ENCODE data around the gene SMAD5. TPM values are rescaled to one million over a fixed set of nuclear protein-coding genes. Genes with fewer than 3 reads are reported as not detected.

The SMAD5 gene
- polyA plus RNA-seq, 2 donors = 5.0 to 6.9 TPM

GRCh38 chr5:136191304-136192014 lies 58.8 kb downstream of the SMAD5 start:
- Histone ChIP-seq H3K27ac (ENCODE audit: low read depth in 2 of 2, low read length in 1 of 2) (no peak overlapping the region), H3K4me1 (ENCODE audit: control insufficient read depth in 2 of 2, insufficient read depth in 2 of 2, low read length in 1 of 2) (peaks cover 9 to 19% of the 10 kb centered on the region in 2 donors), H3K4me3 (ENCODE audit: low read depth in 1 of 2, low read length in 2 of 2) (peak overlapping the region in 1 of 2 donors; percentile 34), H3K9me3 (ENCODE audit: control insufficient read depth in 2 of 2, insufficient read depth in 1 of 2, low read depth in 1 of 2, low read length in 1 of 2) (no peaks in the 10 kb centered on the region), H3K36me3 (ENCODE audit: control insufficient read depth in 2 of 2, insufficient read depth in 2 of 2, low read length in 1 of 2) (no peaks in the 10 kb centered on the region), H3K27me3 (ENCODE audit: control insufficient read depth in 1 of 2, insufficient read depth in 2 of 2, low read length in 2 of 2) (peaks cover 0 to 24% of the 10 kb centered on the region in 2 donors)
- WGBS, 2 donors = 18 to 21% methylated on average over 44 of the region's 44 CpGs

GRCh38 chr5:136192015-136192525 lies 59.4 kb downstream of the SMAD5 start:
- Histone ChIP-seq H3K4me1 (ENCODE audit: control insufficient read depth in 2 of 2, insufficient read depth in 2 of 2, low read length in 1 of 2) (peaks cover 9 to 19% of the 10 kb centered on the region in 2 donors), H3K27ac (ENCODE audit: low read depth in 2 of 2, low read length in 1 of 2) (no peak overlapping the region), H3K36me3 (ENCODE audit: control insufficient read depth in 2 of 2, insufficient read depth in 2 of 2, low read length in 1 of 2) (no peaks in the 10 kb centered on the region), H3K4me3 (ENCODE audit: low read depth in 1 of 2, low read length in 2 of 2) (peak overlapping the region; percentile 31 to 34), H3K9me3 (ENCODE audit: control insufficient read depth in 2 of 2, insufficient read depth in 1 of 2, low read depth in 1 of 2, low read length in 1 of 2) (no peaks in the 10 kb centered on the region), H3K27me3 (ENCODE audit: control insufficient read depth in 1 of 2, insufficient read depth in 2 of 2, low read length in 2 of 2) (peaks cover 0 to 24% of the 10 kb centered on the region in 2 donors)
- 2 to 4% methylated on average over 52 to 56 of the region's 56 CpGs for WGBS, 2 donors

GRCh38 chr5:136192526-136193321 lies 60.1 kb downstream of the SMAD5 start, which contains the start of gene SMIM32:
Gene SMIM32, minus strand, starts transcription at chr5:136193162. Its CDS starts 638 bp downstream, at chr5:136192524.
- 1 to 2% methylated on average over 79 to 81 of the region's 81 CpGs for WGBS, 2 donors
- no peaks in the 10 kb centered on the region for H3K36me3 ChIP-seq (ENCODE audit: control insufficient read depth in 2 of 2, insufficient read depth in 2 of 2, low read length in 1 of 2)
- no peaks in the 10 kb centered on the region for H3K9me3 ChIP-seq (ENCODE audit: control insufficient read depth in 2 of 2, insufficient read depth in 1 of 2, low read depth in 1 of 2, low read length in 1 of 2)
- peaks cover 9 to 19% of the 10 kb centered on the region in 2 donors for H3K4me1 ChIP-seq (ENCODE audit: control insufficient read depth in 2 of 2, insufficient read depth in 2 of 2, low read length in 1 of 2)
- H3K27me3 ChIP-seq (ENCODE audit: control insufficient read depth in 1 of 2, insufficient read depth in 2 of 2, low read length in 2 of 2) = peaks cover 0 to 24% of the 10 kb centered on the region in 2 donors
- peak within 1 kb of the TSS; percentile 31 to 34 for H3K4me3 ChIP-seq (ENCODE audit: low read depth in 1 of 2, low read length in 2 of 2)
- H3K27ac ChIP-seq (ENCODE audit: low read depth in 2 of 2, low read length in 1 of 2) = no peak within 1 kb of the TSS

GRCh38 chr5:136193322-136193935 lies 60.8 kb downstream of the SMAD5 start:
- peak overlapping the region; percentile 23 to 34 for H3K4me3 ChIP-seq (ENCODE audit: low read depth in 1 of 2, low read length in 2 of 2)
- no peaks in the 10 kb centered on the region for H3K9me3 ChIP-seq (ENCODE audit: control insufficient read depth in 2 of 2, insufficient read depth in 1 of 2, low read depth in 1 of 2, low read length in 1 of 2)
- H3K4me1 ChIP-seq (ENCODE audit: control insufficient read depth in 2 of 2, insufficient read depth in 2 of 2, low read length in 1 of 2) = peaks cover 9 to 19% of the 10 kb centered on the region in 2 donors
- 34 to 35% methylated on average over 18 of the region's 18 CpGs for WGBS, 2 donors
- H3K36me3 ChIP-seq (ENCODE audit: control insufficient read depth in 2 of 2, insufficient read depth in 2 of 2, low read length in 1 of 2) = no peaks in the 10 kb centered on the region
- H3K27ac ChIP-seq (ENCODE audit: low read depth in 2 of 2, low read length in 1 of 2) = no peak overlapping the region
- peaks cover 0 to 24% of the 10 kb centered on the region in 2 donors for H3K27me3 ChIP-seq (ENCODE audit: control insufficient read depth in 1 of 2, insufficient read depth in 2 of 2, low read length in 2 of 2)

GRCh38 chr5:136194576-136194975 lies 61.9 kb downstream of the SMAD5 start:
- H3K9me3 ChIP-seq (ENCODE audit: control insufficient read depth in 2 of 2, insufficient read depth in 1 of 2, low read depth in 1 of 2, low read length in 1 of 2) = no peaks in the 10 kb centered on the region
- 89 to 90% methylated on average over 3 of the region's 3 CpGs for WGBS, 2 donors
- H3K4me3 ChIP-seq (ENCODE audit: low read depth in 1 of 2, low read length in 2 of 2) = no peak overlapping the region
- H3K4me1 ChIP-seq (ENCODE audit: control insufficient read depth in 2 of 2, insufficient read depth in 2 of 2, low read length in 1 of 2) = peaks cover 9 to 19% of the 10 kb centered on the region in 2 donors
- H3K27ac ChIP-seq (ENCODE audit: low read depth in 2 of 2, low read length in 1 of 2) = no peak overlapping the region
- peaks cover 0 to 24% of the 10 kb centered on the region in 2 donors for H3K27me3 ChIP-seq (ENCODE audit: control insufficient read depth in 1 of 2, insufficient read depth in 2 of 2, low read length in 2 of 2)
- H3K36me3 ChIP-seq (ENCODE audit: control insufficient read depth in 2 of 2, insufficient read depth in 2 of 2, low read length in 1 of 2) = no peaks in the 10 kb centered on the region

GRCh38 chr5:136195971-136196820 lies 63.6 kb downstream of the SMAD5 start:
- H3K4me1 ChIP-seq (ENCODE audit: control insufficient read depth in 2 of 2, insufficient read depth in 2 of 2, low read length in 1 of 2) = peaks cover 9 to 18% of the 10 kb centered on the region in 2 donors
- WGBS, 2 donors = 59 to 67% methylated on average over 12 of the region's 12 CpGs
- H3K27ac ChIP-seq (ENCODE audit: low read depth in 2 of 2, low read length in 1 of 2) = no peak overlapping the region
- H3K27me3 ChIP-seq (ENCODE audit: control insufficient read depth in 1 of 2, insufficient read depth in 2 of 2, low read length in 2 of 2) = peaks cover 0 to 20% of the 10 kb centered on the region in 2 donors
- H3K9me3 ChIP-seq (ENCODE audit: control insufficient read depth in 2 of 2, insufficient read depth in 1 of 2, low read depth in 1 of 2, low read length in 1 of 2) = no peaks in the 10 kb centered on the region
- H3K4me3 ChIP-seq (ENCODE audit: low read depth in 1 of 2, low read length in 2 of 2) = no peak overlapping the region
- no peaks in the 10 kb centered on the region for H3K36me3 ChIP-seq (ENCODE audit: control insufficient read depth in 2 of 2, insufficient read depth in 2 of 2, low read length in 1 of 2)

GRCh38 chr5:136197462-136198142 lies 65.0 kb downstream of the SMAD5 start:
- Histone ChIP-seq H3K4me1 (ENCODE audit: control insufficient read depth in 2 of 2, insufficient read depth in 2 of 2, low read length in 1 of 2) (peaks cover 6 to 7% of the 10 kb centered on the region in 2 donors), H3K27ac (ENCODE audit: low read depth in 2 of 2, low read length in 1 of 2) (no peak overlapping the region), H3K9me3 (ENCODE audit: control insufficient read depth in 2 of 2, insufficient read depth in 1 of 2, low read depth in 1 of 2, low read length in 1 of 2) (no peaks in the 10 kb centered on the region), H3K4me3 (ENCODE audit: low read depth in 1 of 2, low read length in 2 of 2) (no peak overlapping the region), H3K27me3 (ENCODE audit: control insufficient read depth in 1 of 2, insufficient read depth in 2 of 2, low read length in 2 of 2) (peaks cover 0 to 7% of the 10 kb centered on the region in 2 donors), H3K36me3 (ENCODE audit: control insufficient read depth in 2 of 2, insufficient read depth in 2 of 2, low read length in 1 of 2) (no peaks in the 10 kb centered on the region)
- 79 to 89% methylated on average over 4 of the region's 4 CpGs for WGBS, 2 donors

- Histone ChIP-seq H3K9me3 (ENCODE audit: control insufficient read depth in 2 of 2, insufficient read depth in 1 of 2, low read depth in 1 of 2, low read length in 1 of 2) (no peaks in the 10 kb centered on the region), H3K4me3 (ENCODE audit: low read depth in 1 of 2, low read length in 2 of 2) (no peak overlapping the region), H3K27ac (ENCODE audit: low read depth in 2 of 2, low read length in 1 of 2) (no peak overlapping the region), H3K27me3 (ENCODE audit: control insufficient read depth in 1 of 2, insufficient read depth in 2 of 2, low read length in 2 of 2) (no peaks in the 10 kb centered on the region), H3K36me3 (ENCODE audit: control insufficient read depth in 2 of 2, insufficient read depth in 2 of 2, low read length in 1 of 2) (no peaks in the 10 kb centered on the region), H3K4me1 (ENCODE audit: control insufficient read depth in 2 of 2, insufficient read depth in 2 of 2, low read length in 1 of 2) (peaks cover 0 to 2% of the 10 kb centered on the region in 2 donors)
- 86 to 91% methylated on average over 5 of the region's 5 CpGs for WGBS, 2 donors
Measured at GRCh38 chr5:136198453-136198852, 65.8 kb downstream of the SMAD5 start.
